ENCODE data around the gene GALNT4.

Gene GALNT4

GRCh38 chr12:89546151-89546550 lies 21.6 kb upstream of the GALNT4 start:
- TF ChIP-seq, protein P1, sequence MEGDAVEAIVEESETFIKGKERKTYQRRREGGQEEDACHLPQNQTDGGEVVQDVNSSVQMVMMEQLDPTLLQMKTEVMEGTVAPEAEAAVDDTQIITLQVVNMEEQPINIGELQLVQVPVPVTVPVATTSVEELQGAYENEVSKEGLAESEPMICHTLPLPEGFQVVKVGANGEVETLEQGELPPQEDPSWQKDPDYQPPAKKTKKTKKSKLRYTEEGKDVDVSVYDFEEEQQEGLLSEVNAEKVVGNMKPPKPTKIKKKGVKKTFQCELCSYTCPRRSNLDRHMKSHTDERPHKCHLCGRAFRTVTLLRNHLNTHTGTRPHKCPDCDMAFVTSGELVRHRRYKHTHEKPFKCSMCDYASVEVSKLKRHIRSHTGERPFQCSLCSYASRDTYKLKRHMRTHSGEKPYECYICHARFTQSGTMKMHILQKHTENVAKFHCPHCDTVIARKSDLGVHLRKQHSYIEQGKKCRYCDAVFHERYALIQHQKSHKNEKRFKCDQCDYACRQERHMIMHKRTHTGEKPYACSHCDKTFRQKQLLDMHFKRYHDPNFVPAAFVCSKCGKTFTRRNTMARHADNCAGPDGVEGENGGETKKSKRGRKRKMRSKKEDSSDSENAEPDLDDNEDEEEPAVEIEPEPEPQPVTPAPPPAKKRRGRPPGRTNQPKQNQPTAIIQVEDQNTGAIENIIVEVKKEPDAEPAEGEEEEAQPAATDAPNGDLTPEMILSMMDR (conservative IDR thresholded peaks at IDR 0.05; ENCODE audit: low read length), result no peak
- TF ChIP-seq EZH2phosphoT487 (IDR thresholded peaks at IDR 0.05; ENCODE audit: borderline replicate concordance), result no peak
- Histone ChIP-seq H3K79me2 (ENCODE audit: insufficient read depth, low read length) (no peaks in the 10 kb centered on the region), H3F3A (ENCODE audit: low read depth) (no peaks in the 10 kb centered on the region), H3K4me2 (ENCODE audit: low read depth, low read length, poor library complexity, severe bottlenecking) (no peak overlapping the region), H3K4me3 (ENCODE audit: low read length, poor library complexity, severe bottlenecking) (no peak overlapping the region), H3K9ac (ENCODE audit: low read depth, low read length, poor library complexity, severe bottlenecking) (no peak overlapping the region), H2AFZ (ENCODE audit: low read length) (no peak overlapping the region), H3K9me3 (ENCODE audit: insufficient read depth, low read depth, low read length) (no peaks in the 10 kb centered on the region), H3K9me2 (replicated peaks; ENCODE audit: low read depth, low read length) (no peaks in the 10 kb centered on the region), H4K20me1 (ENCODE audit: insufficient read depth, low read length, poor library complexity, severe bottlenecking) (no peaks in the 10 kb centered on the region), H3K36me3 (ENCODE audit: insufficient read depth, low read length) (no peaks in the 10 kb centered on the region), H3K27me3 (ENCODE audit: insufficient read depth, low read length, poor library complexity, severe bottlenecking) (no peaks in the 10 kb centered on the region), H3K4me1 (ENCODE audit: insufficient read depth, low read length, poor library complexity, severe bottlenecking) (no peaks in the 10 kb centered on the region)

DNA sequence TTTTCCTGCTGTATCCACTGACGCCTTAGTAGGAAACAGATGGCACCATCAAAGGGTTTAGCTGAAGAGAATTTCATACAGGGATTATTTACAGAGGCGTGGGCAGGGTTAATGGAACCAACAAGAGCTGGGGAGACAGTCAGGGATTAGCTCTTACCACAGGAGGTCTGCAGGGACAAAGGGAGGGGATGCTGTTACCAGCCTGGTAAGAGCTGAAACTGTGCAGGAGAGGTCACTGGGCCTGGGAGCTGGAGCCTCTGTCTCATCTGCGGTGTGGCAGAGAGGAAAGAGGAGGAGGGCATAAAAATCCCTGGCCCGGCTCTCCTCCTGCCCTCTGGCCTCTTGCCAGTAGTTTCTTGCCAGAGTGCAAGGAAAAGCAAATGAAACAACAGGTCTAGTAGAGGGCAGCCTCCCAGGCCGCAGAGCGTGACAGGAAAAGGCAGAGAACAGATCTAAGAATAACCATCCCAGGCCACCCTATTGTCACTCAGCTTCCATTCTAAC lies 20.1 kb upstream of the GALNT4 start:
- Histone ChIP-seq H4K20me1 (ENCODE audit: insufficient read depth, low read length, poor library complexity, severe bottlenecking) (no peaks in the 10 kb centered on the region), H3K9me2 (replicated peaks; ENCODE audit: low read depth, low read length) (no peaks in the 10 kb centered on the region), H3K9ac (ENCODE audit: low read depth, low read length, poor library complexity, severe bottlenecking) (no peak overlapping the region), H3K36me3 (ENCODE audit: insufficient read depth, low read length) (no peaks in the 10 kb centered on the region), H3K4me3 (ENCODE audit: low read length, poor library complexity, severe bottlenecking) (no peak overlapping the region), H3K9me3 (ENCODE audit: insufficient read depth, low read depth, low read length) (no peaks in the 10 kb centered on the region), H3K4me1 (ENCODE audit: insufficient read depth, low read length, poor library complexity, severe bottlenecking) (no peaks in the 10 kb centered on the region), H3K27me3 (ENCODE audit: insufficient read depth, low read length, poor library complexity, severe bottlenecking) (no peaks in the 10 kb centered on the region), H3K79me2 (ENCODE audit: insufficient read depth, low read length) (no peaks in the 10 kb centered on the region), H3F3A (ENCODE audit: low read depth) (no peaks in the 10 kb centered on the region), H2AFZ (ENCODE audit: low read length) (no peak overlapping the region), H3K4me2 (ENCODE audit: low read depth, low read length, poor library complexity, severe bottlenecking) (no peak overlapping the region)
- TF ChIP-seq EZH2phosphoT487 (IDR thresholded peaks at IDR 0.05; ENCODE audit: borderline replicate concordance), result no peak
- TF ChIP-seq, protein P1 (conservative IDR thresholded peaks at IDR 0.05; ENCODE audit: low read length), result no peak

- Histone ChIP-seq H3K4me2 (ENCODE audit: low read depth, low read length, poor library complexity, severe bottlenecking) (no peak overlapping the region), H3K9me2 (replicated peaks; ENCODE audit: low read depth, low read length) (no peaks in the 10 kb centered on the region), H3F3A (ENCODE audit: low read depth) (no peaks in the 10 kb centered on the region), H3K36me3 (ENCODE audit: insufficient read depth, low read length) (no peaks in the 10 kb centered on the region), H4K20me1 (ENCODE audit: insufficient read depth, low read length, poor library complexity, severe bottlenecking) (no peaks in the 10 kb centered on the region), H2AFZ (ENCODE audit: low read length) (no peak overlapping the region), H3K9ac (ENCODE audit: low read depth, low read length, poor library complexity, severe bottlenecking) (no peak overlapping the region), H3K79me2 (ENCODE audit: insufficient read depth, low read length) (no peaks in the 10 kb centered on the region), H3K4me3 (ENCODE audit: low read length, poor library complexity, severe bottlenecking) (no peak overlapping the region), H3K4me1 (ENCODE audit: insufficient read depth, low read length, poor library complexity, severe bottlenecking) (no peaks in the 10 kb centered on the region), H3K9me3 (ENCODE audit: insufficient read depth, low read depth, low read length) (no peaks in the 10 kb centered on the region), H3K27me3 (ENCODE audit: insufficient read depth, low read length, poor library complexity, severe bottlenecking) (no peaks in the 10 kb centered on the region)
- no peak for TF ChIP-seq EZH2phosphoT487 (IDR thresholded peaks at IDR 0.05; ENCODE audit: borderline replicate concordance)
- TF ChIP-seq, protein P1 (conservative IDR thresholded peaks at IDR 0.05; ENCODE audit: low read length), result no peak
These were observed 19.4 kb upstream of the GALNT4 start for GRCh38 chr12:89544022-89544421.
